Activated T-cell treated with anti-CD3 and anti-CD28 coated beads for 4 hours (primary cell): ENCODE measurements around the gene PNMA6E.

Experiments used
- DNase-seq: peaks from one replicate; pipeline ENCODE4 v3.0.0-alpha.2; 2020

PNMA6E gene

GRCh38 chrX:153401133-153401764 is at the start of gene PNMA6E:
Gene PNMA6E (minus strand): TSS chrX:153401350. CDS start chrX:153398849, 2,501 bp downstream.
- DNase-seq: no peak

DNA sequence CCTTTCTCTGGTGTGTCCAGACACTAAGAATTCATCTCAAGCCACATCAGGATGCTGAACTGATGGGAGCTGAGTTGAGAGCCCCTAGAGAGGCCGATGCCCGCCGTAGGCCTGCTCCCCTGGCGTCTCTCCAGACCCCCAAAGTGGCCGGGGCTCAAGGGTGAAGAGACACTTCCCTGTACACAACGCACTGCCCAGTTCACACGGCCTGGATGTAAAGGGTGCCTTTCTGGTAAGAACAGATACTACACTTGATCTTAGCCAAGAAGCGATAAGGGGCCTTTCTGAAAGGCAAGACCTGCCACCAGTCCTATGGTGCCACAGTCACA is 49.8 kb upstream of the PNMA6E start:
- DNase-seq: no peak

DNA sequence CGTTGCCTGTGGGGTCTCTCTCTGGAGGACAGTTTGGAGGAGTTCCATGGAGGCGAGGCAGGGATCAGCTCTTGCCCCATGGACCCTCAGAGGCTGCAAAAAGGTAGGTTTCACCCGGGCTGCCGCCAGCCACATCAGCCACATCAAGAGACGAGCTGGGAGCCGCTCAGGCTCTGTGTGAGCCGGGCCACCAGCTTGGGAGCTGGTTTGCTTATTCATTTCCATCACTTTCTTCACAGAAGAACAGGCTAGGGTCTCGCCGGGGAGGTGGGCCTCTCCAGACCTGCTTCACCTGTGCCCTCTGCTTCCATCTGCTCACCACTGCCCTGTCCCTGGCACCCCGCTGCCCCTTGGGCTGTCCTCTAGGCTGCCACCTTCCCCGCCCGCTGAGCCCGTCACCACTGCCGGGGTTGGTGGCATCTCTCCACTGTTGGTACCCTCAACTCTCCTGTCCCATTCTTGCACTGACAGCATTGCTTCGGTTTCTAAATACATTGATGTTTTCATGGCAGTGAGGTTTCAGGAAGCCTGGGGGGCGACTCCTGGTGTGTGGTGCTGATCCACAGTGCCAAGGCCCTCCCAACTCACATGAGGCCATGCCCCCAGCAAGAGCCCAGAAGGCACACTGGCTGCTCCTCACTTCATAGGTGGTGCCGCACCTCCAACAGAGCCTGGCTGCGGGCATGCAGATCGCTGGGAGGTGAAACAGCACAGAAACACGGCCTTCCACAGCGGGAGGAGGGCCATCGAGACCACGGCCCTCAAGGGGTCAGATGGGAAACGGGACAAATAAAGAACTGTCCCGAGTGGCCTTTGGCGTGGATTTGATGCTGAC is 49.2 kb upstream of the PNMA6E start:
- DNase-seq: no peak

- no peak for DNase-seq
Observed at GRCh38 chrX:153449368-153450113, 48.4 kb upstream of the PNMA6E start.

GRCh38 chrX:153448556-153449367 is 47.6 kb upstream of the PNMA6E start:
- DNase-seq: no peak

GRCh38 chrX:153447581-153447960 is 46.4 kb upstream of the PNMA6E start:
- DNase-seq: no peak

GRCh38 chrX:153446950-153447580 is 45.9 kb upstream of the PNMA6E start:
- no peak for DNase-seq

DNA sequence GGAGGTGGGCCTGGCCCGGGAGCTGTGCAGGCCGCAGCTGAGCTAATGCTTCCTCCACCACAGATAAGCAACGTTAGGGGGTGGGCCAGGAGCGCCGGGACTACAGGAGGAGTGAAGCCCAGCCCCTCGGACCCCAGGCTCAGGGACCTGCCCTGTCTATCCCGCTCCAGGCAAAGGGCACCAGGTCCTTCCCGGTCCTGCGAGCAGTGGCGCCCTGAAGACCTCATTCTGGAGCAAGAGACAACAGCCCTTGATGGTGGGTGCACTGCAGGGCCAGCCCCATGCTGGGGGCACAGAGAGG is 45.4 kb upstream of the PNMA6E start:
- DNase-seq: no peak

DNA sequence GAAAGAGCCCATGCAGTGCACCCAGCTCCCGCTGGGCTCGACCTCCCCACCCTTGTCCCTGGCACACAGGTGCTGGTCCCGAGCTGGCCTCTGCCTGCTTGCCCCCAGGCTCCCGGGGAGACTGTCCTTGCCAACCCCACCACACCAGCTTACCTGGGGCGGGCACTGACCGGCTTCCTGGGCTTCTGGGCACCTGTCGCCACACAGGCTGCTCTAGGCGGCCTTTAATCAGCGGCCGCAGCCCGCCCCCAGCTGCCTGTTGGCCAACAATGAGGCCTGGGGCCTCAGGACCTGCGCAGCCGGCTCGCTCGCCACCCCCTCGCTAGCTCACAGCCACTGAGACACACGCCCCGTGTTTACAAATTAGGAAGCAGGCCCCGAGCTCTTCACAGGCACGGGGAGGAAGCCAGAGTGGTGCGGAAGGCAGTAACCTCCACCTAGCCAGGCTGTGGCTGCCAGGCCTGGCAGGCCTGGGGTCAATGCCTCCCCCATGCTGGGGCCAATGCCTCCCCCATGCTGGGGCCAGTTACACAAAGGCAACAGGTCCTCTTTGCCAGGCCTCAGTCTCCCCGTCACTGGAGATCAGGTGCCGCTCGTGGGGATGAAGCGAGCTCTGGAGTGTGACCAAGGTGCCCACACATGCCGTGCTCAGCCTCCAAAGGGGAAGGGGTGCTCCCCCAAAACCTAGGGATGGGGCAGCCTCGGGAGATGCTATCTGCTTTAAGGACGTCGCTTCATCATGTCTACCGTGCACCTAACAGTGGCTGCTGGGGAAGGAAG is 44.9 kb upstream of the PNMA6E start, which contains the start of gene TREX2:
TREX2 (minus strand) TSS at position 201 of the 780 bp plus-strand sequence. CDS start 626 bp downstream, outside the sequence.
- no peak for DNase-seq

- DNase-seq: no peak
Observed at GRCh38 chrX:153445106-153445855, 44.1 kb upstream of the PNMA6E start.

GRCh38 chrX:153444333-153445011 is 43.3 kb upstream of the PNMA6E start:
- no peak for DNase-seq

DNA sequence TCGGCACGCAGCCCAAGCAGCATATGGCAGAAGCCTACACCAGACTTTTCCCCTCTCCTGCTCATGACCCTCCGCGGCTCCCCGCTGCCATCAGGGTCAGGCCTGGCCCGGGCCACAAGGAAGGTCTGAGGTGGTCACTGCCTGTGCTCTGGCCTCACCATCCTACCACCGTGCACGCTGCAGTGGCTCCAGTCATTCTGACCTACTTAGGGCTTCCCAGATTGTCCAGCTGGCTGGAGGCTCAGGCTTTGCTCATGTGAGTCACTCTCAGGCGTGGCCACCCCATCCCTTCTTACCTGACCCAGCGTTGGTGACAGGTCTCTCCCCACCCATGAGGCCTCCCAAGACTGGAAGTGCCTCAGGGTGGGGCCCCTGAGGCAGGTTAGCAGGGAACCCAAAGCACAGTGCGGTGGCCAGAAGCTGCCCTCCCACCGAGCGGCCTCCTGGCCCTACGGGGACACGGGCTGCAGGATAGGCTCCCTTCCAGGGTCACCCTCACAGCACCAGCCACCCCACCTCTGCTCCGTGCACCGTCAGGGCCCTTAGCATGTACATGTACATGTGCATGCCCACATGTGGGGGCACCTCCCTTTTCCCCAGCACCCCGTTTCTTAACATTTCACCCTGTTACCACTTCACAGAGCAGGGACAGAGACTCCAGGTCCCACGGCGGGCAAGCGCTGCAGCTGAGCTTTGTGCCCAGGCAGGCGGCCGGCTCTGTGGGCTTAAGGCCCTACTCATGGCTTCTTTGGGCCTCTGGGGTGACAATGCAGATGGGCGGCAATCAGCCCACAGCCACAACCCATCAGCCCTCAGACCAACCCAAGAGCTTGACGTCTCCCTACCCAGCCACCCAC is 42.6 kb upstream of the PNMA6E start:
- no peak for DNase-seq

DNA sequence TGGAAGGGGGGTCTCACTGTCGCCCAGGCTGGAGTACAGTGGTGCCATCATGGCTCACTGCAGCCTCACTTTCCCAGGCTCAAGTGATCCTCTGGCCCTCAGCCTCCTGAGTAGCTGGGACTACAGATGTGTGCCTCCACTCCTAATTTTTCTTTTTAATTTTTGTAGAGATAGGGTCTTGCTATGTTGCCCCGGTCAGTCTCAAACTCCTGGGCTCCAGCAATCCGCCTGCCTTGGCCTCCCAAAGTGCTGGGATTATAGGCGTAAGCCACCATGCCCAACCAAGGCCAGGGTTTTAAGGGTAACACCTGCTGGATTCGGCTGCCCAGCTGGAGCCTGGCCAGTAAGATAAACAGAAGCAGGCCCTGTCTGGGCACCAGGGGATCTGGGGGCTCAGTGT is 41.3 kb upstream of the PNMA6E start:
- no peak for DNase-seq

- DNase-seq: no peak
Observed at GRCh38 chrX:153441981-153442380, 40.8 kb upstream of the PNMA6E start.

DNA sequence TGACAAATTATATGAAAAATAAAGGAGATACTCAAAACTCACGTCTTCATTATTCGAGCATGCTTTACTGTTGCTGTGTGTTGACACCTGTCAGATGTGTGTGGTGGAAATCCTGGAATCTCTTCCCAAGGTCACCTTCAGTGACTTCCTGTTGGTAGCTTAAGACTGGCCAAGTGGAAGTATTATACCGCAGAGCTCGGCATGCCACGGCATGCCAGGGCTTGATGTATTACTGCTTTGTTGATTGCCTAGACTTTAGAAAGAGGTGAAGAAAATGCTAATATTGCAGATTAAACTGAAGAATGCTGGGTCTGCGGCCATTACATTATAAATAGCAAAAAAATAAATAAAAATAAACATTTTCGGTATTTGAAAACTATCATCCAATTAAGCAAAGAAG is 40.1 kb upstream of the PNMA6E start:
- DNase-seq: no peak

DNA sequence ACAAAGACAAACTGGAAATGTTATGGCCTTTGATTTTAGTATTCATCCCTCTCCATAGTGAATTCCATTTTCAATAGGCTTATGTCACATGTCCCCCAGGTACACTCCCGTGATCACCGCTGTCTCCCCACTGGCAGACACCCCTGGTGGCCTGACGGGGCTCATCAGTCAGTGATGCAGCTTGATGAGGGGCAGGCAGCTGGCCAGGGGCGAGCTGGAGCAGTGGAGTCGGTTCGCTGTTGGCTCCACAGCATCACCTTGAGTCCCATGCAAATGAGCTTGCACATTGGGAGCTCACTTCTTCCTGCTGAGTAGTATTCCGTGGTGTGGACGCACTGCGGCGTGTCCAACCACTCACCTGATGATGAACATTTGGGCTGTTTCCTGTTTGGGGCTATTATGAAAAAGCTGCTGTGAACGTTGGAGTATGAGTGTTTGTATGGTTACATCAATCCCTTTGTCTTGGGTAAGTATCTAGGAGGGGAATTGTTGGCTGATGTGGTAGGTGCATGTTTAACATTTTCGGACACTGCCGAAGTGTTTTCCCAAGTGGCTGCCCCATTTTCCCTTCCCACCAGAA is 39.5 kb upstream of the PNMA6E start:
- DNase-seq: no peak

- no peak for DNase-seq
Observed at GRCh38 chrX:153439977-153440376, 38.8 kb upstream of the PNMA6E start.

DNA sequence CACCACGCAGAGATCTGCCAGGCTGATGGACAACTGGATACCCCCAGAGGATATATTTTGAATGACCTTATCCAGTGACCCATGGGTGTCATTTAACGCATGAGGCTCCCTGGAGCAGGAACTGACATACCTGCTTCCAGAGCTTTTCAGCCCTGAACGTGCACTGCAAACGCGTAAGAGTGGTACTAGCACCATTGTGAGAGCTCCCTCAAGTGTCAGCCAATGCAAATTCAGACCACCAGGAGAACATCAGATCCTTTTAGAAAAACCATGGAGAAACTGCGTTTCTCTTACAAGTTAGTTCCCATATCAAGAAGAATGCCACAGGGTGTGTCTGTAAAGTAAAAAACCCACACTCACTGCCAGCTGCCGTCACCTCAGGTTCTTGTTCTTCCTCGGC is 37.4 kb upstream of the PNMA6E start:
- no peak for DNase-seq

GRCh38 chrX:153435845-153436244 is 34.7 kb upstream of the PNMA6E start:
- no peak for DNase-seq
